Right lobe of liver (tissue), 6 donors: ENCODE measurements around the gene GMDS. TPM values are rescaled to one million over a fixed set of nuclear protein-coding genes. Genes with fewer than 3 reads are reported as not detected.

ENCODE experiments used
- ATAC-seq, 4 donors: fragments of 200-7000 bp; cut with Tn5 transposase; one replicate each; pipeline ENCODE4 v1.9.1; 2020; ENCODE audit warnings: mild to moderate bottlenecking in 4 of 4, moderate library complexity in 4 of 4
- DNase-seq, 3 donors: peaks; one replicate each; pipeline ENCODE4 v3.0.0-alpha.2; 2020
- H3K27ac ChIP-seq, 3 donors: fragments of 200-600 bp; one replicate each; pipeline ENCODE4 v1.8.0; 2022
- H3K27me3 ChIP-seq, 2 donors: fragments of 200-600 bp; one replicate each; pipeline ENCODE4 v1.8.0; 2022
- H3K36me3 ChIP-seq, 4 donors: fragments of 200-600 bp; sonication (generic) in 1 of 4; one replicate each; pipeline versions ENCODE4 v1.5.1 to v1.8.0; 2017 to 2022; ENCODE audit warnings: control low read depth in 1 of 4
- H3K4me1 ChIP-seq, 4 donors: fragments of 200-600 bp; sonication (generic) in 1 of 4; one replicate each; pipeline versions ENCODE4 v1.5.1 to v1.8.0; 2017 to 2022; ENCODE audit warnings: control low read depth in 1 of 4
- H3K4me3 ChIP-seq, 3 donors: fragments of 200-600 bp; one replicate each; pipeline ENCODE4 v1.8.0; 2022
- H3K9me3 ChIP-seq, 4 donors: fragments of 200-600 bp; sonication (generic) in 1 of 4; one replicate each; pipeline versions ENCODE4 v1.5.1 to v1.8.0; 2017 to 2022; ENCODE audit warnings: control low read depth in 1 of 4
- CTCF ChIP-seq, 4 donors: fragments of 200-600 bp in 3 of 4; fragments of 450-650 bp in 1 of 4; IDR thresholded peaks; one replicate each; pipeline versions ENCODE4 v1.5.1 to v1.8.0; 2016 to 2022; ENCODE audit warnings: antibody characterized with exemption in 4 of 4, mild to moderate bottlenecking in 2 of 4
- POLR2A ChIP-seq: fragments of 450-650 bp; IDR thresholded peaks from one replicate; pipeline ENCODE4 v1.6.1; 2017; ENCODE audit warnings: antibody characterized with exemption, mild to moderate bottlenecking
- WGBS: methylation state at CpG from one replicate; pipeline ENCODE4 v1.1.6; 2018; ENCODE audit warnings: low coverage, low lambda C conversion rate; ENCODE audit not compliant: insufficient coverage; ENCODE audit errors: missing lambda C conversion rate; 5-methylcytosine and 5-hydroxymethylcytosine counted together
- intact Hi-C, 2 donors: fragments of 100-400 bp; cut with DNase I; formaldehyde crosslinking; loops; one replicate each; pipeline versions ENCODE4 v1.11.2 to v1.14.1; 2022
- total RNA-seq, 6 experiments: library from RNA; depleted of rRNA in 2 of 6; stranded (reverse); fragments of >200 nt in 2 of 6; fragmentation: NEBNext Ultra II Directional in 3 of 6; extraction: Animal tissue kit (Norgen Biotek cat#: 25700) in 3 of 6; gene quantifications; one replicate each; pipeline versions ENCODE4 v1.1.0 to v1.2.4, GENCODE V29; 2016 to 2023
- donor health status: DM: no; HTN: yes; CAD: no.
- donor health status: DM: no; HTN: no; CAD: no.
- donor health status: DM: no; HTN: no; CAD: no.
- donor health status: DM: no; HTN: yes; CAD: no.
- donor health status: DM: no; HTN: yes; CAD: no.

The GMDS gene
- total RNA-seq, 6 experiments from 2014 or later: 15.9 to 34.4 (median 23.4) TPM

- intact Hi-C loops: no loop called here
- ATAC-seq (peak; percentile 25 to 74 (median 67)), DNase-seq (no peak)
- Histone ChIP-seq H3K4me3 (no peak overlapping the region), H3K36me3 (no peaks in the 10 kb centered on the region), H3K4me1 (peaks cover 0 to 13% (median 3%) of the 10 kb centered on the region in 4 donors), H3K27ac (no peak overlapping the region), H3K27me3 (no peaks in the 10 kb centered on the region), H3K9me3 (no peaks in the 10 kb centered on the region)
- TF ChIP-seq POLR2A: no peak
- TF ChIP-seq CTCF (IDR thresholded peaks at IDR 0.05): no peak
- WGBS: 32% methylated on average over 6 of the region's 6 CpGs
These were observed 19.7 kb downstream of the GMDS start for GRCh38 chr6:2225422-2226392.

- Histone ChIP-seq H3K27ac (no peak overlapping the region), H3K27me3 (no peaks in the 10 kb centered on the region), H3K9me3 (no peaks in the 10 kb centered on the region), H3K4me1 (peaks cover 0 to 13% (median 3%) of the 10 kb centered on the region in 4 donors), H3K36me3 (no peaks in the 10 kb centered on the region), H3K4me3 (no peak overlapping the region)
- ATAC-seq (no peak), DNase-seq (no peak)
- TF ChIP-seq CTCF (IDR thresholded peaks at IDR 0.05) (no peak), POLR2A (no peak)
- 82% methylated on average over 7 of the region's 11 CpGs for WGBS
- intact Hi-C loops: no loop called here
These were observed 20.5 kb downstream of the GMDS start for GRCh38 chr6:2224847-2225382.

- Histone ChIP-seq H3K27me3 (no peaks in the 10 kb centered on the region), H3K4me3 (peak overlapping the region; percentile 30 to 53 (median 51)), H3K4me1 (peaks cover 0 to 13% (median 3%) of the 10 kb centered on the region in 4 donors), H3K9me3 (no peaks in the 10 kb centered on the region), H3K36me3 (no peaks in the 10 kb centered on the region), H3K27ac (peak overlapping the region; percentile 36 to 53 (median 53))
- ATAC-seq (peak; percentile 31 to 54 (median 42)), DNase-seq (no peak)
- no peak for TF ChIP-seq CTCF (IDR thresholded peaks at IDR 0.05)
- TF ChIP-seq POLR2A: no peak
- WGBS: 21% methylated on average over 6 of the region's 6 CpGs
- intact Hi-C loops: no loop called here
These were observed 23.0 kb downstream of the GMDS start for GRCh38 chr6:2222275-2222842.

DNA sequence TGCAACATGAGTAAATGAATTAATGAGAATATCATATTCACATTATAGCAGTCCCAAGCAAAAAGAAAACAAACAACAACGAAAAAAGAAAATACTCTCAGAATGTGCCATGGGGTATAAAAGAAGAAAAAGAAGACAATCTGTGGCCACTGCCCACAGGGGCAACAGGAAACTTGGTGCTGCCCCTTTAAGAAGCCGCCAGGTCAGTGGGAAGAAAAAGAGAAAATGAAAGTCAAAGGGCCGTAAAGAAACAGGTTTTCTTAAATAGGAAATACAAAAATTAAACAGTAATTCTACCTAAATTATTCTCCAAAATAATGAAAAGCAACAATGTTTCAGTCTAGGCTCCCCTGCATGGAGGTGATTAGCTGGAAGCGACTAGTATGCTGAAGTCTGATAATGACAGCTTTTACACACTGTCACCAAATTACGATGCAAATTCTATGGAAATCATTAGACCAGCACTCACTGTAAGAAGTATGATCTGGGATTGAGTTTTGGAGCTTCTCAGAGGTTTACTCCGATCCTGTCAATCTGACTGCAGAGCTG lies 23.6 kb downstream of the GMDS start:
- H3K27me3 ChIP-seq: no peaks in the 10 kb centered on the region
- no peak for DNase-seq

More for the DNA sequence above, 23.6 kb downstream of the GMDS start:
- intact Hi-C loops: no loop called here
- H3K4me1 ChIP-seq: peaks cover 0 to 13% (median 3%) of the 10 kb centered on the region in 4 donors
- TF ChIP-seq POLR2A (no peak), CTCF (IDR thresholded peaks at IDR 0.05) (no peak)
- H3K27ac ChIP-seq: peak overlapping the region; percentile 36 to 53 (median 53)
- H3K4me3 ChIP-seq: peak overlapping the region; percentile 30 to 53 (median 51)
- peak; percentile 36 to 56 (median 36) for ATAC-seq
- 2% methylated on average over 6 of the region's 6 CpGs for WGBS
- H3K9me3 ChIP-seq: no peaks in the 10 kb centered on the region
- no peaks in the 10 kb centered on the region for H3K36me3 ChIP-seq
